T-helper 9 cell (primary cell): ENCODE results near the gene CNOT11.
A peak's percentile ranks its signal among the peaks of the same experiment; 100 is the strongest.
"Not testable (repeated sequence)": the region's sequence is repeated elsewhere in the genome, so short reads cannot be mapped to it uniquely, and the experiment has no call there.

Experiments used
- DNase-seq: peaks from one replicate; pipeline ENCODE4 v3.0.0-alpha.2; 2020

Gene CNOT11

DNA sequence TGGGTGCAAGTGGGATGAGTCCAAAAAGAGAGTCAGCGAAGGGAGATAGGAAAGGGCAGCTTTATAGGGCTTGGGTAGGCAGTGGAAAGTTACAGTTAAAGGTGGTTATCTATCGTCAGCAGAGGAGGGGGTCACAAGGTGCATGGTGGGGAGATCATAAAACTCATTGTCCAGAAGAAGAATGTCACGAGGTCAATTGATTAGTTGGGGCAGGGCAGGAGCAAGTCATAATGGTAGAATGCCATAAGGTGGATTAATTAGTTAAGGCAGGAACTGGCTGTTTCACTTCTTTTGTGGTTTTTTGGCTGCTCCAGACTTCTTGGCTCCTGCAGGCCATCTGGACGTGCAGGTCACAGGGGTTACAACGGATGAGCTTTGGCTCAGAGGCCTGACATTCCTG is 3.9 kb upstream of the CNOT11 start:
- DNase-seq, result not testable (repeated sequence)

DNA sequence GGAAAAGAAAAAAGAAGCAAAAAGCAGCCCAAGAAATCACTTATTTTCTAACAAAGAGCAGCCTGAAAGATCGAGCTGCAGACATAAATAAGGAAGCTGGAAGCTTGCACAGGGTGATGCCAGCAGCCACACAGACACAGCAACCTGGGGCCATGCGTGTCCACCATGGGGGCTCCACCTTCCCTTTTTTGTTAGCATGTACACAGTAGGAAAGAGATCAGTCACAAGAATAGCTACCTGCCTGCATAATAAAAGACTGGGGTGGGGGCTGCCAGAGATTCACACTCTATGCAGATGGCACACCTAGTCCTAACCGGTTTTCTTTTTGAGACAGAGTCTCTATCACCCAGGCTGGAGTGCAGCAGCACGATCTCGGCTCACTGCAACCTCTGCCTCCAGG is 2.9 kb upstream of the CNOT11 start:
- DNase-seq, result no peak

- not testable (repeated sequence) for DNase-seq
Measured at GRCh38 chr2:101251246-101251781, 1.4 kb upstream of the CNOT11 start.

DNA sequence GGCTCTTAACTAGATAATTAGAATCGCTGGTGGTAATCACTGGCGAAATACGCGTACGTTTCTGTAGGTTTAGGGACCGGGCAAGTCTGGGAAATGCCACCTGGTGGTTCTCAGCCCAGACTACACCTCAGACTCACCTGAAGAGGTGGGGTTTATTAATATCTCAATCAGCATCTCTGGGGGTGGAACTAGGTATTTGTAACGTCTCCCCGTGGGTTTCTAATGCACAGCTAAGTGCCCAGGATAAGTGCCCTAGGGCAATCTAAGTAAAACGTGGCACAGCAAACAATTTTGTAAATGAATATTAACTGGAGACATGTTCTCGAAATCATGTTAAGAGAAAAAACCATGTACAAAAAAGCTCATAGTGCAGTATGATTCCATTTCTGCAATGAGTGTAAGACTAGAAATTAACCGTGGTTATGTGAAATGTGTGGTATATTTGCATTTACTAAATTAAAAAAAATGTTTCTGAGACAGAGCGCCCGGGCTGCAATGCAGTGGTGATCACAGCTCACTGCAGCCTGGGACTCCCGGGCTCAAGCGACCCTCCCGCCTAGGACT is 760 bp upstream of the CNOT11 start:
- peak; percentile 11 for DNase-seq

DNA sequence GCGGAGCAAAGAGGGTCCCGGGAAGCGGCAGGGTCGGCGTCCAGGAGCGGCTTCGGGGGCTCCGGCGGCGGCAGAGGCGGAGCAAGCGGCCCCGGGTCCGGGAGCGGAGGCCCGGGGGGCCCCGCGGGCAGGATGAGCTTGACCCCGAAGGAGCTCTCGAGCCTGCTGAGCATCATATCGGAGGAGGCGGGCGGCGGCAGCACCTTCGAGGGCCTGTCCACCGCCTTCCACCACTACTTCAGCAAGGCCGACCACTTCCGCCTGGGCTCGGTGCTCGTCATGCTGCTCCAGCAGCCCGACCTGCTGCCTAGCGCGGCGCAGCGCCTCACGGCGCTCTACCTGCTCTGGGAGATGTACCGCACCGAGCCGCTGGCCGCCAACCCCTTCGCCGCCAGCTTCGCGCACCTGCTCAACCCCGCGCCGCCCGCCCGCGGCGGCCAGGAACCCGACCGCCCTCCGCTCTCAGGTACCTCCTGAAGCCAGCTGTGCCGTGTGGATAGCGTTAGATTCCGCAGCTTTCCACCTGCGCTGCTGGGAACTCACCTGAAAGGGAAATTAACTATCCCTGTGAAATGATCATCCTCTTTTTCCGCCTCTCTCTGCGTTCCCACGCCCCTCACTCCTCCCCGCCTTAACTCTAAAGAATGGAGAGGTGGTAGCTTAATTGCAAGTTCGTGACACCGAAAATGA is 472 bp downstream of the CNOT11 start:
- DNase-seq, result peak; percentile 66

GRCh38 chr2:101253703-101254450 is 1.2 kb downstream of the CNOT11 start:
- DNase-seq, result no peak

GRCh38 chr2:101255501-101255900 is 2.8 kb downstream of the CNOT11 start:
- no peak for DNase-seq

DNA sequence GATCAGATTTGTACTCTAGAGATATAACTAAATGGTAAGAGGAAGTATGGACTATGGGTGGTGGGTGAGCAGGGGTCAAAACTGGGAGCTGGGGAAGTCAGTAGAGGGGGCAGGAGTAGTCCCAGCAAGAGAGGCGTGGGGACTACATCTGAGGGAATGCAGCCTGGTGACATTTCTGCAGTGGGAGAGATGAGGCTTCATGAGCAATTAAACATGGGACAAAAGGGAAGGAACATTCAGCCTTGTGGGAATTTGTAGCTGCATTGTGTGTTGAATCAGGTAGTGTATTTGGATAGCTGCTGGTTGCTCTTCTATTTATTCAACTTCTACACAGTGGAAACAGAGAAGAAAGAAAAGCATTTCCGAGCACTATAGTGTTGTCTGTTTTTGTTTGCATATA is 3.6 kb downstream of the CNOT11 start:
- no peak for DNase-seq

- no peak for DNase-seq
Measured at GRCh38 chr2:101258804-101259203, 6.1 kb downstream of the CNOT11 start.

GRCh38 chr2:101262142-101262541 is 9.5 kb downstream of the CNOT11 start:
- DNase-seq, result no peak

GRCh38 chr2:101263377-101263800 is 10.7 kb downstream of the CNOT11 start:
- DNase-seq, result no peak

DNA sequence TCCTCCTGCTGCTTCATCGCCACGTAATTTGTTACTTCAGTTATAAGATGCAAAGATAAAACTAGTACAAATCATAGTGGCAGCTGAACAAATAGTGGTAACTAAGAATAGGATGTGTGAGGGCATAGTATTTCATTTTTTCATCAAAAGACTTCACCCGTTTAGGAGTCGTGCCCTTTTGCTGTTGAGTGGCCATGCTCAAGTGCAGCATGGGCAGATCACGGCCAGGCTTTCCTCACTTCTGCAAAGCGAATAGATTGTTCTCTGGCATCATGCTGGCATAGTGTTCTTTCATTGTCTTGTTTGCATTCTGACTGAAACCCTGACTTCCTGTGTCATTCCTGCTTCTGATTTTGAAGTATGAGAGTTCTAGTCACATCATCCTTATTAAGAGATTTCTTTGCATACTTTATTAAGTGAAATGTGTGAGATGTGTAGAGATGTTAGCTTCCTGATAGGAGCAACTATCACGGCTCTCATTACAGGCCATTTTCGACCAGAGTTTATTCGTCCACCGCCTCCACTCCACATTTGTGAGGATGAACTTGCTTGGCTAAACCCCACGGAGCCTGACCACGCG is 11.8 kb downstream of the CNOT11 start:
- no peak for DNase-seq

DNA sequence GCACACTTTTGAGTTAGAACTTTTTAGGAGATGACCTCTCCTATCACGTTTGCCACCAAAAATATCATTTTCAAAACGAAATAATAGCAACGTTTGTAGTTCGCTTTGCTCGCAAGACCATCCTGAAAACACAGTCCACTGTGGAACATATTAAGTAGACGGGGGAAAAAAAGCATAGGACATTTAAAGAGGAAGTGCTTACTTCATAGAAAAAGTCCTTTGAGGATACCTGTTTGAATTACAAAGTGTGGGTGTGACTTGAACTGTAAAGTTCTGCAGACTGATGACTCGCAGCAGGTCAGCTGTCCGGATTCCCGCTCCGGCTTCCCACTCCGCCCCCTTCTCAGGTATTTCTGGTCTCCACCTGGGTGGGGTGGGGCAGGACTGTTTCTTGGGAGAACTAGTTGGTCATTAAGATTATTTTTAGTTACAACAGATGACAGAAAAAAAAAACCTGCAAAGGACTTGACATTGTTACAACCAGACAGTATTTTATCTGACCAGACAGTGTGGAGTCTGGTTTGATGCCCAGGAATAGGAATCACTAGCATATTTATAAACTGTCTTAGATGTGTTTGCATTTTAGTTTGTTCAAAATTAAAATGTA is 13.3 kb downstream of the CNOT11 start:
- DNase-seq, result no peak

GRCh38 chr2:101267671-101268656 is 15.3 kb downstream of the CNOT11 start:
- no peak for DNase-seq

GRCh38 chr2:101270700-101271259 is 18.1 kb downstream of the CNOT11 start:
- no peak for DNase-seq

DNA sequence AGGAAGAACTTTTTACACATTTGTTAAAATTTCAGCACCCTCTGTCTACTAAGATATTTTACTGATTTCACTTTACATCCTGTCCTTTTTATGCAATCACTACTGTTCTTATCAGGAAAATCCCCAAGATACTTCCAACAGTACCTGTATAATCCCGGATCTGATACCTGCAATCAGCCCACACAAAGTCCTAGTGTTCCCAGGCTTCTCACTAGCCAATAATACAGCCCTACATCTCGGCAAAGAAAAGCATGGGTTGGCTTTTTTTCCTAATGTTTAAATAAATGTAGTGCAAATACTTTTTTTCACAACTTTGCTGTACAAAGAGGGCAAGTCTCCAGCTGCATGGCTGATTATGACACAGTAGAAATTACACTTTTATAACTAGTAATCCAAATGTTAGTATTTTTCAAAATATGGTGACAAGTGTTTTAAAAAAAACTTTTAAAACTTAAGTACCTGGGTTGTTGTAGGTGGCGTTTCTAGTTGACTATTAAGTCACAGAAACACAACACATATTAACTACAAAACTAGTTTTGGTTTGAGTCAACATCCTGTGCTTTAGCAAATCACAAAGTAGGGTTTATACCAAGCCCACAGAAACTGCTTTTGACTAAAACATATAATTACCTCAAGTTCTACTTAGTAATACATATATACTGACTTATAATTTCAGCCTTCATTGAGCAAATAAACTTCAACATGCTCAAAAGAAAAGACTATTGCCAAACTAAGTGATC is 19.5 kb downstream of the CNOT11 start:
- no peak for DNase-seq

DNA sequence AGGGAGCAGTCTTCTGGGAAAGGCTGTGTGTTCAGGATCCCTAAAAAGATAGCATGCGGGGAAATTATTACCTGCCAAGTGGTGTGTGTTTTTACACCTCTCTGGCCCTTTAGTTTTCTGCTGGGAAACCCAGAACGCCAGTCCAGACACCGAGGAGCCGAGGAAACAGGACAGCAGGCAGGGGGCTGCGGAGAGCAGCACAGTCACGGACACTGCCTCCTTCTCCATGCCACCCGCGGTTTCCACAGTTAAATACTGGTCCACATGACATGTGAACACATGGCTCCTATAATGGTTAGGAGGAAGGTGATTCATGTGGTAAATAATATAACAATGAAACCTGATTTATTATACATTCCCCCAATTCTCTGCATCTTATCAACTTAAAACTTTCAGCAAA is 20.4 kb downstream of the CNOT11 start:
- no peak for DNase-seq

GRCh38 chr2:101274142-101274541 is 21.5 kb downstream of the CNOT11 start:
- DNase-seq, result no peak

- no peak for DNase-seq
Measured at GRCh38 chr2:101277111-101277510, 24.4 kb downstream of the CNOT11 start.

GRCh38 chr2:101278925-101279324 is 26.2 kb downstream of the CNOT11 start:
- no peak for DNase-seq

DNA sequence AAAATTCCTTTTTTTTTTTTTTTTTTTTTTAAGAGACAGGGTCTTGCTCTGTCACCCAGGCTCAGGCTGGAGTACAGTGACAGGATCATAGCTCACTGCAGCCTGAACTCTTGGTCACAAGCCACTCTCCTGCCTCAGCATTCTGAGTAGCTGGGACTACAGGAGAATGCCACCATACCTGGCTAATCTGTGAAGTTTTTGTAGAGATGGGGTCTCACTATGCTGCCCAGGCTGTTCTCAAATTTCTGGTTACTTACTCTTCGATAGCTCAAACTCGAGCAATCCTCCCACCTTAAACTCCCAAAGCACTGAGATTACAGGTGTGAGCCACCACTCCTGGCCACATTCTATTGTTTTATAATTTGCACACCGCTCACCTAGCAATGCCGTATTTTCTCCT is 28.8 kb downstream of the CNOT11 start:
- DNase-seq, result no peak
